GM19397 (cell line): ENCODE data around the gene SEMA3A.
"Not testable (repeated sequence)": the region's sequence is repeated elsewhere in the genome, so short reads cannot be mapped to it uniquely, and the experiment has no call there.

Experiments
- ATAC-seq: cut with Tn5 transposase; IDR thresholded peaks from one replicate; pipeline ENCODE4 v1.9.1; 2021; ENCODE audit warnings: mild to moderate bottlenecking, moderate library complexity; ENCODE audit not compliant: unreplicated experiment

The SEMA3A gene

DNA sequence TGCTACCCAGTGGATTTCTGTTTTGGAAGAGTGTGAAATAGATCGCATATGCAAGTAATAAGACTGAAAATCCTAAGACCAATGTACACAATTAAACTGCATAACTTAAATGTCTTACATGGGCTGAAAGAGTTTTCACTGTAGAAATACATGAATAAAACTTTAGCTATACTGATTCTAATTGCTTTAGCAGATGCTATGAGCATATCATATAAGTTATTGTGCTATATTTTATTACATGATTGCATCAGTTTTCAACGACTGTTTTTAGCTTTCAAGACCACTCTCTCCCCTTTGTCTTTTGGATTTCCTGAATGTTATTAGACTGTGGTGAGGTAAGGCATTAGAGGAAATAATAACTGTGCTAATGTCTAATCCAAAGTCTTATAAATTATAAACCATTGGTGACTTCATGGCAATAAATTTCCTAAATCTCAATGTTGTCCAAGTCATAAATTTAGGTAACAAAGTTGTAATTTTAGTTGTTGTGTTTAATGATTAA lies 124.5 kb downstream of the SEMA3A start:
- no peak for ATAC-seq

DNA sequence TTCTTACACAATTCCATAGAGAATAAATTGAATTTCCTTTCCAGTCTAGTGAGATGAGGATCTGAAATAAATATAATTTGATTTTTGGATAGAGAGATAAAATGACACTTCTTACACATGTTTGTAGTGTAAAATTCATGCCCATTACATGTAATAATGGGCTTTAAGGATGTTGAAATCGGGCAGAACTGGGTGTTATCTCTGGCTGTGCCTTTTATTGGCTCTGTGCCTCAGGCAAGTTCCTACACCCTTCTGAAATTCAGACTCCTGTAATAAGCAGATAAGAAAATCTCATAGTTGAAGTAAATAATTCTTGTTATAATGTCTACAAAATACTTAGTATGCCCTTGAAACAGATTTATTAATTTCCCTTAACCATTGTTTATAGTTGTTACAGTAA lies 125.6 kb downstream of the SEMA3A start:
- ATAC-seq: no peak

DNA sequence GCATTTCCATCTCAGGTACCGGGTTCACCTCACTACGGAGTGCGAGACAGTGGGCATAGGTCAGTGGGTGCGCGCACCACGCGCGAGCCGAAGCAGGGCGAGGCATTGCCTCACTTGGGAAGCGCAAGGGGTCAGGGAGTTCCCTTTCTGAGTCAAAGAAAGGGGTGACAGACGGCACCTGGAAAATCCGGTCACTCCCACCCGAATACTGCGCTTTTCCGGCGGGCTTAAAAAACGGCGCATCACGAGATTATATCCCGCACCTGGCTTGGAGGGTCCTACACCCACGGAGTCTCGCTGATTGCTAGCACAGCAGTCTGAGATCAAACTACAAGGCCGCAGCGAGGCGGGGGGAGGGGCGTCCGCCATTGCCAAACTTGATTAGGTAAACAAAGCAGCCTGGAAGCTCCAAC lies 132.1 kb downstream of the SEMA3A start:
- ATAC-seq: not testable (repeated sequence)

DNA sequence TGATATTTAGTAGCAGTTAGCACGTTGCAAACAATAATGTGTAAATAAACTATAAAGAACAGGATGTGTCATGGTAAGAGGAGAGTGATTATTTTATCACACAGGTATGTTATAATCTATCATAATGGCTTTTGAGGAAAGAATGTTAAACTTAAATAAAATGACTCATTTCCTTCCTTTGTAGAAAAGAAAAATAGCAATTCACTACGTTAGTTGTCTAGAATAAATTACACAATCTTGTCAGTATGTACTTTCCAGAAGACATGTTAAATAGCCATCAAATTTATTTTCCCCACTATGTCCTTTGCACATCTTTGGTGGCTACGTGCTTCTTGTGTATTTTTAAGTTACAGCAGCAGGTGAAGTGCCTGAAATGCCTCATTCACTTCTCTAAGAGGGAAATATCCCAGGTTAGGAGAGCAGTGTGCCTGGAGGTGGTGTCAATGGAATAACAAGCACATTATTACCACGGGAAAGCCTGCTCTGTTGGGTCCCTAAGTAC lies 133.8 kb downstream of the SEMA3A start:
- ATAC-seq: no peak

DNA sequence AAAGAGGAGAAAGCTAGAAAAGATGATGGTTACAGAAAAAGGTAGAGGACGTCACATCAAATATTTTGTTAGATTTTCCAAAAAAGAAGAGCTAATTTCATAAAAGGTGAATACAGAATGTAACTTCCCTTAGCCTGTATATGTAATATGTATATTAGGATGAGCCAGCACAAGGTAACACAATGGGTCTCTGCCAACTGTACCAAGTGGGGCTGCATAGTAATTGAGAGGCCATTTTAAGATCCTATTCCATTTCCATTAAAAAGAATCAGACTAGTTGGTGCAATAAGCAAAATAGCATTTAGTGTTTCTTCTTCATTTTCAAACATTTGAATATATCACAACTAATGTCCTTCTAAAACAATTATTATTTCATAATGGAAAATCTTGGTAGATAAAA lies 134.6 kb downstream of the SEMA3A start:
- no peak for ATAC-seq

DNA sequence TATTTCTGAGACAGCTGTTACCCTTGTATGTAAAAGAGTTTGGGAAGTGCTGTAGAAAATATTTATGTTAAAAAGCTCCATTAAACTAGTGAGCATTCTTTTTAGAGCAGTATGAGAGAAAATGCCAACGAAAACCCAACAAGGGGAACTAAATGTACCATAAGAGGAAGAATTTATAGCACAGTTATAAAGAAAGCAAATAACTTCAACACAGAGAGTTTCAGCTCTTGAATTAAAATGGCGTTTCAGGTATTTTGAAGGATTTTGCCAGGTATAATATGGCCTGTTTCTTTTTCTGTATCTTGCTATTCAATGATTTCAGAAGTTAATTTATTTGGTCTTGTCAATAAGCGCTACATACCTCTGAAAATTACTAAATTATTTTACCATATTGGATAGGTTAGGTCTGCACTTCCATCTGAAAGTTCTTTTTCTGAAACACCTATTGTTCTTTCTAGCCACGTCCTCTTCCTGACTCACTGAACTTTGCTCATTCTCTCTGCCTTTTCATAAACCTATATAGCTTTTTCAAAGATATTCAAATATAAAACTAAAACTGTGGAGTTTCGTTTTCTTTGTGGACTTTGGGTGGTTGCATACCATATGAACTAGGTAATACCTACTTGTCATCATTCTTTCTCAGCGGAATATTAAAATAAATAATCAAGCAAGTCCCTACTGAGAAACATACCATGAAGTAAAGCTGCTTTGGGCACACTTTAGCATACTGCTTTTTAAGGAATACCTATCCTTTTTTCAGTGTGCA lies 136.1 kb downstream of the SEMA3A start:
- no peak for ATAC-seq

DNA sequence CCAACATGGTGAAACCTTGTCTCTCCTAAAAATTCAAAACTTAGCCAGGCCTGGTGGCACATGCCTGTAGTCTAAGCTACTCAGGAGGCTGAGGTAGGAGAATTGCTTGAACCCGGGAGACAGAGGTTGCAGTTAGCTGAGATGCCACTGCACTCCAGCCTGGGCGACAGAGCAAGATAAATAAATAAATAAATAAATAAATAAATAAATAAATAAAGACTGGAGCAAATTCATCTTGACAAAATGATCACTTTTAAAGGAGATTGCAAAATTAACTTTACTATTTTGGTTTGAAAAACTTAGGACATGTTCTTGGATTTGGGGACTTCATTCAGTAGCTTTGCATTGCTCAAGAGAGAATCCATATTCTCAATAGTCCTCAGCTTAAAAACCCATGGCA lies 137.0 kb downstream of the SEMA3A start:
- no peak for ATAC-seq

DNA sequence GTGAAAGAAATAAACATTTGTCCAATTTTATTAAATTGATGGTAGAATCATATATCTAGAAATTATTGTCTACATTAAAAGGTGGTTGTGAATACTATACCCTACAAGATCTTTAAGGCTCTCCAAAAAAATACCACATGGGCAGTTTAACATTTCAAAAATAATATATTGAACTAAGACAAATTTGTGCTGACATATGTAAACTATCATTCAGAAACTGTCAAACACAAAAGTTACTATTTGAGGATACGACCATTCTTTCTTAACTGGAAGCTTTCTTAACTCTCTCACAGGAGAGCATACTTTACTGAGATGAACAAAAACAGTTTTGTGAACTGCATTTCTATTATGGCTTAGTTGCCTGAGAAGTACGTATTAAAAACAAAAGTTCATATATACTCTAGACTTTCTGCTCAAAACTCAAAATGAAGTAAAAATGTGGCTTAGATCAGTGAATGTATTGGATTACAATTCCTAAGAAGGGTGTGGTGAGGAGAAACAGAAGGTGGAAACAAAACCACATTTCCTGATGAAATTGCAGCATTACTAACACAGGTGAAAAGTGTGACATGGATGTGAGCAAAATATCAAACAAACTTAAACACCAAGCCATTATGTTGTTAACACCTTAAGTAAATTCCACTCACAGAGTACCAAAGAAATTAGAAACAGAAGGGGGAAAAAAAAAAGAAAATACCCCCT lies 138.5 kb downstream of the SEMA3A start:
- ATAC-seq: no peak

DNA sequence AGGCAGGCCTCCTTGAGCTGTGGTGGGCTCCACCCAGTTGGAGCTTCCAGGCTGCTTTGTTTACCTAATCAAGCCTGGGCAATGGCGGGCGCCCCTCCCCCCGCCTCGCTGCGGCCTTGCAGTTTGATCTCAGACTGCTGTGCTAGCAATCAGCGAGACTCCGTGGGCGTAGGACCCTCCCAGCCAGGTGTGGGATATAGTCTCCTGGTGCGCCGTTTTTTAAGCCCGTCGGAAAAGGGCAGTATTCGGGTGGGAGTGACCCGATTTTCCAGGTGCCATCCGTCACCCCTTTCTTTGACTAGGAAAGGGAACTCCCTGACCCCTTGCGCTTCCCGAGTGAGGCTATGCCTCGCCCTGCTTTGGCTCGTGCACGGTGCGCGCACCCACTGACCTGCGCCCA lies 139.4 kb downstream of the SEMA3A start:
- ATAC-seq: not testable (repeated sequence)

DNA sequence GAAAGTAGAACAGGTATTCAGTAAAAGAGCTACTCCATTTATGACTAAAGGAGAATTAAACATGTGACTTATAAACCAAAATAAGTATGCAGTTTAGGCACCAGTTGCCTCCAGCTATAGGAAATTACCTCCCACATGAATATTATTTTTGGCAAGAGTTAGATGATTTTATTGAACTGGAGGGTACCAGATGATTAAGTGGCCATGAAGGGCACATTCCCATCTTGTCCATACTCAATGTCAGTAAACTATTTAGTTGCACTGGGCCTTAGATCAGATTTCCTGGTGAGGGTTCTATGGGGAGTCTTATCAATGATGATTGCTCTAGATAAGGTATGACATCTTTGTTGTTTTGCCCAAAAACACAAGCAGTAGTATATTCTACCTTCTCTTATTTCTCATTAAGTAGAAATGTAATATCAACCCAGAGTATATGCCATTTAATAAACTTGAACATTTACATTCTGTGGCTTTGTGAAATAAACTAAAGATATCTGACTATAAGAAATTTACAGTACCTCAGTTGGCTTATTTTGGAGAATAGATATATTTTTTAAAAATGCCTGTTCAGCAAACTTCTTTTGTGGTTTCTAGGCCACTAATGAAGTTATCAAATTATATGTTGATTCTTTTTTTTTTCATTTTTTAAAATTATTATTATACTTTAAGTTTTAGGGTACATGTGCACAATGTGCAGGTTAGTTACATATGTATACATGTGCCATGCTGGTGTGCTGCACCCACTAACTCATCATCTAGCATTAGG lies 145.3 kb downstream of the SEMA3A start:
- ATAC-seq: no peak

DNA sequence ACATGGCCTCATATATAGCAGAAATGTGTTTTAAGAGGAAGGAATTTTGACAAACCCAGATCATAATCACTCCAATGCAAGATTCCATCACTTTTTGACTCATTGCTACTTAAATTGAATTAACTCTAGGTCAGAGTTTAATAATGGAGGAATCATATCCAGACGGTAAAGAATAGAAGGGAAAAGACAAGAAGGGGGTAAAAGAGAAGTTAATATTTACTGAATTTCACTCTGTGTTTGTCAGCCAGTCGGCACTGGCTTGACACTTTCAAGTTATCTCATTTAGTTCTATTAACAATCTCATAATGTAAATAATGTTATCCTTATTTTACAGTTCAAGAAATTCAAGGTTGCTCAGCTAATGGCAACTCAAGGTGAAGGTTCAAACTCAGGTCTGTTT lies 147.5 kb downstream of the SEMA3A start:
- ATAC-seq: no peak

DNA sequence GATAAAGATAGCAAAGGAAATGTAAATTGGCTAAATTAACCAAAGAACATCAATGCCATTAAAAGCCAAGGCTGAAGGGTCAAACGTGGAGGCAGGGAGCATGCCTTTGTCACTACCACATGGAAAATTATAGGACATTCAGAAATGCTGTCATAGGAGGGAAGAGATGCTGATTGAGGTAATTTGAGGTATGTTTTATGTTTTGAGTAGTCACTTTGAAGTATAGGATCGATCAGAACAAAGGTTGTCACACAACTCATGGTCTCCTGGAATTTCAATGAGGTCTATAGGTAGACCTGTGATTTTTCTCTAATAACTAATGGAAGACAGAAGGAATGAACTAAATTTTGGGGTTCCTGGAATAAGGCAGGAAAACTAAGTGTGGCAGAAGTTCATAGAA lies 149.8 kb downstream of the SEMA3A start:
- ATAC-seq: no peak

DNA sequence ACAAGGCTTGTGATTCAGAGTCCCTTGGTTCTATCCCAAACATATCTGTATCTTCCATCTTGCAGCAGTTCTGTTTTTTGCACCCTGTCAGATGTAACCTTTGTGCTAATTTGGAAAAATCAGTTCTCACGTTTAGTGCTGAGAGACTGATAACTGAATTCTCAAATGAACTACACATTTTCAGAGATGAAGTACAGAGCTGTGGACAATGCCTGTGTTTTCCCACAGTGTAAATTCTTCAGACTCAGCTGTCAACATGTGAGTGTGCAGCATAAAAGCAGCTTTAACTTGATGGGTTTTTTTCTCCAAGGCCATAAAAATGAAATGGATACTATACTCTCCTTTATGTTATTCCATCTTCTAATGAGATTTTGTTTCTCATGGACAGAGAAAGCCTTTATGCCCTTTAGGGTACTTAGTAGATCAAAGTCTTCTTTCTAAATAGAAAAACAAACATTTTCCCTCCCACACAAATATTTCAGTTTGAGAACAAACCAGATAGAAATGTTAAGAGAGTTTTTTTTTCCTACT lies 150.9 kb downstream of the SEMA3A start:
- no peak for ATAC-seq

DNA sequence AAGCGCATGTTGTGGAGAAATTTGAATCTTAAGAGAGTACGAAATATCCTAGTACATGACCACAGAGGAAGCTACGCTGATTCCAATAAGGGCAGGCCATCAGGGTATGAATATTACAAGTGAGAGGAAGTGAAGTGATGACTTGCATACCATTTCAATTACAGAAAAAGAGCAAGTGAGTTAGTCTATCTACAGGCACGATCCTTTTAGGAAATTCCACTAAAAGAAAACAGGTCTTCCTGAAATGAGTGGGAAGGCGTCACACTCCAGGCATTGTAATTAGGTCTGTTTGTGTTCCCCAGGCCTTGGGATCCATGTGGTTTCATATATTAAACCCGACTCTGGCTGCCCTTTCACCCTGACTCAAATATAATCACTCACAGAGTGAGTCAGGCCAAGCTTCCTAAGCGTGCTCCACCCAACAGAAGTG lies 152.5 kb downstream of the SEMA3A start:
- ATAC-seq: no peak

DNA sequence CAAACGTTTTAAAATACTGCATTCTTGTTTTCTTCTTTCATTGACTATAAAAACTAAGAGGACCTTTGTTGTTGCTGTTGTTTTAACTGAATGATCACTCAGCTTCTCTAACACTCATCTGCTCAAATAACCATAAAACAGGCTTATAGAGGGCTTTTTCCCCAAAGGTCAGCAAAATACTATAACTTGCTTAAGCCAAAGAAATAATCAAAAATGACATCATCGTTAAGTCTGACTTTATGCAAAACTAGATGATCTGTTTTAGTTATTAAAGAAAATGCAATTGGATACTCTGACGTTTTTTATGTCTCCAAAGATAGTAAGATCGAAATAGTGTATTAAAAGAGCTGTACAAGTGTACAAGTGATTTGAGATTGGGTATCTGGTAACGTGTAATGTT lies 152.9 kb downstream of the SEMA3A start:
- no peak for ATAC-seq

DNA sequence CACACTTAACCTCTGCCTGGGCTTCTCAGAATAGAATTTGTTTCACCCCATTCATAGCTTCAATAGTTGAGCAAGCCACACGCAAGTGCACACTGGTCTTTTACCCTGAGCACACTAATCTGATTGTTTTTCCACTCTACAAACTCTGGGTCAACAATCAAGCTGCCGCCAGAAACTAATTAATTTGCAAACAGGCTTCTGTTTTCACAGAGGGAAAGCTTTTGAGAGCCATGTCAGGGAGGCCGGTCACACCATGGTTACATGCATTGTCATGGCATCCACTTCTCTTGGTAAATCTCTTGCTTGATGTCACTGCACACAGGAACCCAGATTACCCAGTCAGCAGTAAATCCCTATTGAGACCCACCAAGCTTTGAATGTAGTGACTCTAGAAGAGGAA lies 154.2 kb downstream of the SEMA3A start:
- ATAC-seq: no peak

DNA sequence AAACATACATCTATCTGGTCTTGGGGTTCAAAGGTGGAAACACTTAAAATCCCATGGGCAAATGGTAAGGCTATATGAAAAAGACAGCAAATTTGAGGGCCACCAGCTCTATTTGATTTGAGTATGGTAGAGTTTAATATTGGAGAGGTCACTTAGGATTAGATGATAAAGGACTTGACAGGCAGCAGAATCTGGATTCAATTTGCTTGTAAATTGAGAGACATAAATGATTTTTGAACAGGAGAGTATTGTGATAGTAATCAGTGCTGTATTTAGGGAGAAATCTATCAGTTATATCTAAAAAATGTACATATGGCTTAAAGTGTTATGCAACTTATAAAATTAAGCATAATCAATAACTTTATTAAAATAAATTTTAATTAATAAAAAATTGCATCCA lies 155.2 kb downstream of the SEMA3A start:
- ATAC-seq: no peak

DNA sequence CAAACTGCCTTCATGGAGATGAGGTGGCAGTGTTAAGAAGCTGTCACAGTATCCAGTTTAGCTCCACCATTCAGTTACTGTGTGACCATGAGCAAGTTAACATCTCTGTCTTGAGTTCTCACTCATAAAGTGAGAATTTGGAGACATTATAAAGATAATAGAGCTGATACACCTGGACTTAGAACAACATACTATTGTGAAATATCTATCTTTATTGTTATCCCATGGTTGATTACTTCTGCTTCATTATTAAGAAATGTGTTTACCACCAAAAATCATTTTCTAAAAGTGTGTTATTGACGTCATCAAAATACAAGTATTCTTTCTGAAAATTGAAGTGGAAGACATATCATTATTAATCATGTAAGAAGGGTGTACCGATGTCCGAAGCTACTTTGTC lies 166.9 kb downstream of the SEMA3A start:
- ATAC-seq: no peak

DNA sequence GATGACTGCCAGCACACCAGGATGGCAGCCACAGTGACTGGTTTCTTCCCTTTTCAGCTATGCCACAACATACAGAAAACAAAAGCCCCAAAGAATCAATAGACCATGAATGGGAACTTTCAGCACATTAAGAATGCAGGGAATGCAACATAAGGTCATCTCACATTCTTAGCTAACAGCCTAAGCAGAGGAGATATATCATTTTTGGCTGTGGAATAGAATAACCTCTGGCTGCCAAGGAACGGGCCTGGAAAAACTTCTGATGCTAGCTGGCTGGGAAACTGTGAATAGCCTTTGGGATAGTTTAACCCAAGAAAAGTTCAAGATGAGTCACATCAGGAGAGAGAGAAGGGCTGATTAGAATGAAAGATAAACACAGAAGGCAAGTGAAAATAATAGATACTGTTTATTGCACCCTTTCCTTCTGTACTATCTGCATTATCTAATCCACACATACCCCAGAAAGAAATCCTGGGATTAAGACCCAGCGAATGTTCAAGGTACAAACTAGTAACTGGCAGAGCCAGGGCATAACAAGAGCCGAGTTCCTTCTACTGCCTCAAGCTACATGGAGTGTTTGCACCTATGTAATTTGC lies 169.2 kb downstream of the SEMA3A start:
- ATAC-seq: no peak

DNA sequence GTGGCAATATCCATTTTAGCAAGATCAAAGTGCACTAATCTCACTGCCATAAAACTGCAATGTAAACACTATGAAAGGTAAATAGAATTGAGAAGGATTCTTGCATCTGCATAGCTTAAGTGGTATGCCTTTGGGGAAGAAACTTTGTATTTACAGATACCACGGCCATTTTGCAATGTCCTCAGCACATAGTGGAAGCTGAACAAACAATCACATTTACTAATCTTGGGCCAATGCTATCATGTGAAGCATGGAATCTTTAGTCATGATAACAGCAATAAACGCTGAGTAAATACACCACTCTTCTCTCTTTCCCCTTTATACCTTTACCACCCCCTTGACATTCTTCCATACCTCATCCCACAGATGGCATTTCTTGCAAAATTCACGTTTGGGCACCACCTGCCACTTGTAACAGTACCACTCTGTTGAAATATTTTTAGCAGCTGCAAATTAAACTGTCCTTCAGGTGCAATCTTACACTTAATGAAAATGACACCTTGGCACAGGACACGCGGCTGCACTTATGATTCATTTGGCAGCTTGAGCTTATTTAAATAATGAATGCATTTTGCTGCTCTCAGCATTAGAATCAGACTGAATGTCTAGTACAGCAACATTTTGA lies 171.8 kb downstream of the SEMA3A start:
- ATAC-seq: no peak
